HCT116 (cell line): ENCODE data around the gene VAMP8. TPM values are rescaled to one million over a fixed set of nuclear protein-coding genes. Genes with fewer than 3 reads are reported as not detected.

Source experiments
- ATAC-seq: fragments of 200-7000 bp; cut with Tn5 transposase; 2 replicates; pipeline ENCODE4 v1.9.1; 2020; ENCODE audit warnings: mild to moderate bottlenecking, moderate library complexity
- BruUV-seq: library from RNA; stranded (reverse); fragments of 400-500 nt; replicated peaks from 2 replicates; lab custom pipeline; 2021; lab: Mats Ljungman, UMichigan
- CTCF ChIA-PET: fragments of 300-600 bp; sonication (Branson Sonifier 250); formaldehyde crosslinking; loops from one replicate; lab custom pipeline; 2021; ENCODE audit warnings: antibody characterized with exemption; lab: Charles Lee
- POLR2A ChIA-PET: fragments of 300-600, 350-600 bp; sonication (Branson Sonifier 250); formaldehyde crosslinking; loops from one replicate; lab custom pipeline; 2021; ENCODE audit warnings: antibody characterized with exemption; lab: Charles Lee
- RAD21 ChIA-PET, 2 experiments: fragments of 300-600 bp; sonication (Branson Sonifier 250); formaldehyde crosslinking; loops; one replicate each; lab custom pipeline; 2023; ENCODE audit warnings: low total read pairs in 2 of 2; ENCODE audit not compliant: uncharacterized antibody in 2 of 2, unreplicated experiment in 2 of 2, low non-redundant PET in 1 of 2; lab: Charles Lee
- DNase-seq: peaks from one replicate; pipeline ENCODE4 v3.0.0-alpha.2; 2010; ENCODE audit warnings: low read depth, low spot score
- H2AFZ ChIP-seq: fragments of 200-600 bp; shearing (Covaris generic), sonication (generic); 2 replicates; pipeline ENCODE4 v1.6.1; 2017; ENCODE audit warnings: low read depth, mixed run types, mixed read lengths, antibody characterized with exemption, low read length; ENCODE audit not compliant: poor library complexity, severe bottlenecking
- H3K27ac ChIP-seq: 2 replicates; pipeline ENCODE4 v1.5.1; 2012; ENCODE audit warnings: low read depth, low read length
- H3K27me3 ChIP-seq: fragments of 200-600 bp; sonication (generic); 2 replicates; pipeline ENCODE4 v1.6.1; 2016; ENCODE audit warnings: mixed run types, low read length, mixed read lengths; ENCODE audit not compliant: insufficient read depth
- H3K36me3 ChIP-seq, 2 experiments: fragments of 200-500 bp in 1 of 2; fragments of 200-600 bp in 1 of 2; sonication (Bioruptor generic) in 1 of 2; sonication (generic) in 1 of 2; 2 replicates each; pipeline versions ENCODE4 v1.5.1 to v1.6.1; 2014 to 2016; ENCODE audit warnings: low read length in 2 of 2, inconsistent platforms in 1 of 2, mixed read lengths in 1 of 2, mixed run types in 1 of 2; ENCODE audit not compliant: insufficient read depth in 2 of 2, control insufficient read depth in 1 of 2
- H3K4me1 ChIP-seq, 2 experiments: fragments of 200-600 bp in 1 of 2; sonication (generic) in 1 of 2; 2 replicates each; pipeline versions ENCODE4 v1.5.1 to v1.6.1; 2012 to 2017; ENCODE audit warnings: low read length in 2 of 2, inconsistent platforms in 1 of 2, mild to moderate bottlenecking in 1 of 2, mixed read lengths in 1 of 2, mixed run types in 1 of 2, moderate library complexity in 1 of 2; ENCODE audit not compliant: insufficient read depth in 2 of 2, control insufficient read depth in 1 of 2
- H3K4me2 ChIP-seq: fragments of 200-600 bp; sonication (generic); 2 replicates; pipeline ENCODE4 v1.6.1; 2017; ENCODE audit warnings: mixed run types, low read length, mixed read lengths
- H3K4me3 ChIP-seq, 2 experiments: fragments of 200-600 bp in 1 of 2; sonication (generic) in 1 of 2; replicated peaks in 1 of 2; 2 replicates each; pipeline ENCODE4 v1.5.1; 2011 to 2016; ENCODE audit warnings: low read length in 2 of 2, control low read depth in 1 of 2, low read depth in 1 of 2, mild to moderate bottlenecking in 1 of 2, mixed read lengths in 1 of 2, mixed run types in 1 of 2
- H3K79me2 ChIP-seq: fragments of 200-600 bp; sonication (generic); 2 replicates; pipeline ENCODE4 v1.6.1; 2017; ENCODE audit warnings: mild to moderate bottlenecking, mixed run types, low read length, moderate library complexity, mixed read lengths; ENCODE audit not compliant: insufficient read depth
- H3K9ac ChIP-seq: fragments of 200-600 bp; sonication (generic); 2 replicates; pipeline ENCODE4 v1.6.1; 2016; ENCODE audit warnings: low read length, mixed read lengths
- H3K9me2 ChIP-seq: fragments of 200-600 bp; sonication (generic), shearing (Covaris generic); 2 replicates; pipeline ENCODE4 v1.6.1; 2017; ENCODE audit warnings: mixed run types, mild to moderate bottlenecking, moderate library complexity; ENCODE audit not compliant: insufficient read depth
- H3K9me3 ChIP-seq, 2 experiments: fragments of 200-500 bp in 1 of 2; fragments of 200-600 bp in 1 of 2; sonication (Bioruptor generic) in 1 of 2; sonication (generic) in 1 of 2; 2 replicates each; pipeline ENCODE4 v1.6.1; 2014 to 2017; ENCODE audit warnings: low read length in 2 of 2, mixed read lengths in 2 of 2, inconsistent platforms in 1 of 2, low read depth in 1 of 2, mild to moderate bottlenecking in 1 of 2, mixed run types in 1 of 2, moderate library complexity in 1 of 2; ENCODE audit not compliant: control insufficient read depth in 1 of 2, insufficient read depth in 1 of 2
- H4K20me1 ChIP-seq: fragments of 200-600 bp; sonication (generic), shearing (Covaris generic); 2 replicates; pipeline ENCODE4 v1.6.1; 2017; ENCODE audit warnings: mixed run types, mild to moderate bottlenecking, moderate library complexity; ENCODE audit not compliant: insufficient read depth
- ATF3 ChIP-seq: IDR thresholded peaks from 2 replicates; pipeline ENCODE4 v1.6.1; 2012
- CEBPB ChIP-seq: IDR thresholded peaks from 2 replicates; pipeline ENCODE4 v1.6.1; 2012; ENCODE audit warnings: low read depth
- ELF1 ChIP-seq: IDR thresholded peaks from 2 replicates; pipeline ENCODE4 v1.6.1; 2012; ENCODE audit warnings: low read depth, borderline replicate concordance
- EZH2 ChIP-seq: fragments of 200-600 bp; sonication (generic); IDR thresholded peaks from 2 replicates; pipeline ENCODE4 v1.6.1; 2017; ENCODE audit warnings: antibody characterized with exemption, mixed run types
- EZH2phosphoT487 ChIP-seq: fragments of 200-600 bp; IDR thresholded peaks from 2 replicates; pipeline ENCODE4 v1.6.1; 2018; ENCODE audit warnings: antibody characterized with exemption, borderline replicate concordance
- FOSL1 ChIP-seq: IDR thresholded peaks from 2 replicates; pipeline ENCODE4 v1.6.1; 2012; ENCODE audit warnings: low read depth
- JUND ChIP-seq: IDR thresholded peaks from 2 replicates; pipeline ENCODE4 v1.6.1; 2012
- MAX ChIP-seq: IDR thresholded peaks from 2 replicates; pipeline ENCODE4 v1.6.1; 2012
- POLR2A ChIP-seq: IDR thresholded peaks from 2 replicates; pipeline ENCODE4 v1.7.0; 2011; ENCODE audit warnings: borderline replicate concordance; ENCODE audit not compliant: insufficient read depth, insufficient read length; ENCODE audit errors: extremely low read depth
- POLR2AphosphoS5 ChIP-seq: IDR thresholded peaks from 2 replicates; pipeline ENCODE4 v1.6.1; 2011; ENCODE audit warnings: mild to moderate bottlenecking, low read depth, low read length, moderate library complexity
- RAD21 ChIP-seq: IDR thresholded peaks from 2 replicates; pipeline ENCODE4 v1.6.1; 2012; ENCODE audit warnings: low read depth, mild to moderate bottlenecking
- REST ChIP-seq: IDR thresholded peaks from 2 replicates; pipeline ENCODE4 v1.6.1; 2012; ENCODE audit warnings: low read depth
- SIN3A ChIP-seq: IDR thresholded peaks from 2 replicates; pipeline ENCODE4 v1.6.1; 2012; ENCODE audit warnings: low read depth
- SRF ChIP-seq: IDR thresholded peaks from 2 replicates; pipeline ENCODE4 v1.6.1; 2012; ENCODE audit warnings: low read depth
- TCF7L2 ChIP-seq: IDR thresholded peaks from 2 replicates; pipeline ENCODE4 v1.7.0; 2011; ENCODE audit warnings: borderline replicate concordance, inconsistent platforms; ENCODE audit not compliant: insufficient read depth, insufficient read length; ENCODE audit errors: extremely low read depth
- YY1 ChIP-seq: IDR thresholded peaks from 2 replicates; pipeline ENCODE4 v1.6.1; 2011; ENCODE audit warnings: low read length, low read depth, moderate library complexity, mild to moderate bottlenecking; ENCODE audit not compliant: insufficient replicate concordance; ENCODE audit errors: extremely low read depth
- ZBTB33 ChIP-seq: IDR thresholded peaks from 2 replicates; pipeline ENCODE4 v1.6.1; 2011; ENCODE audit warnings: mild to moderate bottlenecking, low read length, moderate library complexity; ENCODE audit not compliant: insufficient replicate concordance; ENCODE audit errors: extremely low read depth
- ZFX ChIP-seq: fragments of 450-650 bp; IDR thresholded peaks from 2 replicates; pipeline ENCODE4 v1.6.1; 2017
- ZNF274 ChIP-seq: fragments of 200-500 bp; sonication (Bioruptor generic); IDR thresholded peaks from 2 replicates; pipeline ENCODE4 v1.6.1; 2014; ENCODE audit warnings: mild to moderate bottlenecking, low read depth, low read length, inconsistent platforms
- intact Hi-C: fragments of 100-400 bp; cut with micrococcal nuclease; formaldehyde crosslinking; loops from 2 replicates; pipeline ENCODE4 v1.10.0; 2022
- total RNA-seq: library from RNA; stranded (reverse); gene quantifications from one replicate; pipeline ENCODE4 v1.2.1, GENCODE V29; 2021; ENCODE audit not compliant: unreplicated experiment
- TF ChIP-seq, protein P1 (sequence below), 3 experiments: fragments of 200-600 bp in 1 of 3; sonication (generic) in 1 of 3; IDR thresholded peaks in 2 of 3; conservative IDR thresholded peaks in 1 of 3; 2 replicates each; pipeline ENCODE4 v1.5.1; 2012 to 2017; ENCODE audit warnings: low read depth in 2 of 3, low read length in 2 of 3, antibody characterized with exemption in 1 of 3, borderline replicate concordance in 1 of 3, control low read depth in 1 of 3, mild to moderate bottlenecking in 1 of 3, mixed read lengths in 1 of 3, mixed run types in 1 of 3, moderate library complexity in 1 of 3; ENCODE audit not compliant: insufficient read depth in 1 of 3

VAMP8 gene
- total RNA-seq, 1 experiment from 2014 or later = 52.6 TPM

DNA sequence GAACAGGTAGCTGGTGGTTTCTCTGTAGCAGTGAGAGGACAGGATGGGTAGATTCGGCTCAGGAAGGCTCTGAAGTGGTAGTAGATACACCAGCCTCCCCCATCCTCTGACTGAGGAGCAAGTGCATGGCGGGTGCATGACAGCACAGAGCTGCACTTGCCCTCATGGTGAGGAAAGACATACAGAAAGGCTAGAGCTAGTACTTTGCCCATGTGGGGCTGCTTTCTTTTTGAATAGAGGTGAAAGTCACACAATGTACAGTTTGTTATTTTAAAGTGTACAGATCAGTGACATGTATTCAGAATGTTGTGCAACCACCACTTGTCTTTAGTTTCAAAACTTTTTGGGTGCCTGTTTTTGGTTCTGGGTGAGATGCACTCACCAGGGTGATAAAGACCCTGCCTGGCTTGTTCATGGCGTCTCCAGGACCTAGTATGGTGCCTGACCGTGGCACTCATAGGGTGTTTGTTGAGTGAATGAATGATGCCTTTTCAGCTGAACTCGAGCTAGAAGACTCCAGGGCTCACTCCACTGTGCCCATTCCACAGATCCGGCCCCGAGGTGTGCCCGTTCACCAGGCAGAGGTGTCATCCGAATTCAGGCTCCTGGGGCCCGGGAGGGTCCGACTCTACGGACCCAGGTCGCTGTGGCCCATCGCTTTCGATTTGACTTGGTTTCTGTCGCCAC lies 6.4 kb downstream of the VAMP8 start:
- no peaks in the 10 kb centered on the region for H3K9me3 ChIP-seq
- POLR2A ChIA-PET = interaction anchor here (0.8 to 1.1 kb wide), 3 partner anchors 10 to 12 kb away, joined by 3 read pairs; partner anchors contain the start of gene RNF181
- CTCF ChIA-PET = no interaction called here
- TF ChIP-seq SRF (no peak), ZNF274 (no peak), RAD21 (no peak), ZBTB33 (no peak), POLR2A (no peak), YY1 (no peak), EZH2phosphoT487 (no peak), MAX (no peak), FOSL1 (no peak), CEBPB (no peak), REST (no peak), TCF7L2 (no peak), ZFX (no peak), EZH2 (no peak), ELF1 (no peak), JUND (no peak), ATF3 (no peak), SIN3A (no peak), POLR2AphosphoS5 (no peak)
- TF ChIP-seq, protein P1, sequence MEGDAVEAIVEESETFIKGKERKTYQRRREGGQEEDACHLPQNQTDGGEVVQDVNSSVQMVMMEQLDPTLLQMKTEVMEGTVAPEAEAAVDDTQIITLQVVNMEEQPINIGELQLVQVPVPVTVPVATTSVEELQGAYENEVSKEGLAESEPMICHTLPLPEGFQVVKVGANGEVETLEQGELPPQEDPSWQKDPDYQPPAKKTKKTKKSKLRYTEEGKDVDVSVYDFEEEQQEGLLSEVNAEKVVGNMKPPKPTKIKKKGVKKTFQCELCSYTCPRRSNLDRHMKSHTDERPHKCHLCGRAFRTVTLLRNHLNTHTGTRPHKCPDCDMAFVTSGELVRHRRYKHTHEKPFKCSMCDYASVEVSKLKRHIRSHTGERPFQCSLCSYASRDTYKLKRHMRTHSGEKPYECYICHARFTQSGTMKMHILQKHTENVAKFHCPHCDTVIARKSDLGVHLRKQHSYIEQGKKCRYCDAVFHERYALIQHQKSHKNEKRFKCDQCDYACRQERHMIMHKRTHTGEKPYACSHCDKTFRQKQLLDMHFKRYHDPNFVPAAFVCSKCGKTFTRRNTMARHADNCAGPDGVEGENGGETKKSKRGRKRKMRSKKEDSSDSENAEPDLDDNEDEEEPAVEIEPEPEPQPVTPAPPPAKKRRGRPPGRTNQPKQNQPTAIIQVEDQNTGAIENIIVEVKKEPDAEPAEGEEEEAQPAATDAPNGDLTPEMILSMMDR (IDR thresholded peaks at IDR 0.05 in 2 of 3, conservative IDR thresholded peaks at IDR 0.05 in 1 of 3; ENCODE audit: borderline replicate concordance in 1 of 3, insufficient read depth in 1 of 3, low read depth in 2 of 3, low read length in 2 of 3) = no peak
- TF ChIP-seq, all 23 proteins: peak for 0
- ATAC-seq = no peak
- H2AFZ ChIP-seq = no peak overlapping the region
- no peaks in the 10 kb centered on the region for H4K20me1 ChIP-seq
- no peak for DNase-seq
- H3K9ac ChIP-seq = no peak overlapping the region
- H3K79me2 ChIP-seq = no peaks in the 10 kb centered on the region
- RAD21 ChIA-PET = no interaction called here
- BruUV-seq = no TSS peak
- H3K9me2 ChIP-seq = no peaks in the 10 kb centered on the region
- intact Hi-C loops = no loop called here
- H3K4me3 ChIP-seq = no peak overlapping the region
- peaks cover 0 to 4% of the 10 kb centered on the region in 2 experiments; a peak in 2 of 4 replicates for H3K36me3 ChIP-seq
- H3K27ac ChIP-seq = no peak overlapping the region
- no peaks in the 10 kb centered on the region for H3K27me3 ChIP-seq
- no peak overlapping the region for H3K4me2 ChIP-seq
- peaks cover 20 to 23% of the 10 kb centered on the region in 2 experiments for H3K4me1 ChIP-seq
